DOHH2 (cell line): Measurements from ENCODE around the gene TBC1D2B.

Experiments used
- H3F3A ChIP-seq: fragments of 200-600 bp; sonication (generic), shearing (Covaris generic); 2 replicates; pipeline ENCODE4 v1.6.0; 2016; ENCODE audit warnings: antibody characterized with exemption, mild to moderate bottlenecking; ENCODE audit not compliant: control insufficient read depth, insufficient read depth
- H3K27ac ChIP-seq: fragments of 200-600 bp; sonication (generic); 2 replicates; pipeline ENCODE4 v1.5.1; 2014; ENCODE audit warnings: low read depth, mild to moderate bottlenecking, low read length, moderate library complexity
- H3K27me3 ChIP-seq: fragments of 200-600 bp; sonication (generic); 2 replicates; pipeline ENCODE4 v1.6.1; 2014; ENCODE audit warnings: mild to moderate bottlenecking, low read length, mixed read lengths; ENCODE audit not compliant: control insufficient read depth
- H3K36me3 ChIP-seq: fragments of 200-600 bp; sonication (generic); 2 replicates; pipeline ENCODE4 v1.6.1; 2014; ENCODE audit warnings: mild to moderate bottlenecking, low read length, moderate library complexity, mixed read lengths; ENCODE audit not compliant: control insufficient read depth
- H3K4me1 ChIP-seq: fragments of 200-600 bp; sonication (generic); 2 replicates; pipeline ENCODE4 v1.6.1; 2014; ENCODE audit warnings: mild to moderate bottlenecking, low read length, mixed read lengths; ENCODE audit not compliant: control insufficient read depth
- H3K4me2 ChIP-seq: fragments of 200-600 bp; sonication (generic); 2 replicates; pipeline ENCODE4 v1.6.0; 2014; ENCODE audit warnings: mild to moderate bottlenecking, low read length, moderate library complexity
- H3K4me3 ChIP-seq: fragments of 200-600 bp; sonication (generic); 2 replicates; pipeline ENCODE4 v1.5.1; 2014; ENCODE audit warnings: mild to moderate bottlenecking, low read length, mixed read lengths
- H3K79me2 ChIP-seq: fragments of 200-600 bp; sonication (generic); 2 replicates; pipeline ENCODE4 v1.6.1; 2014; ENCODE audit warnings: mild to moderate bottlenecking, low read length, mixed read lengths; ENCODE audit not compliant: control insufficient read depth
- H3K9me2 ChIP-seq: fragments of 200-600 bp; sonication (generic); replicated peaks from 2 replicates; pipeline ENCODE4 v1.6.1; 2014; ENCODE audit warnings: mild to moderate bottlenecking, low read length, mixed read lengths; ENCODE audit not compliant: control insufficient read depth
- H3K9me3 ChIP-seq: fragments of 200-600 bp; sonication (generic); 2 replicates; pipeline ENCODE4 v1.6.1; 2014; ENCODE audit warnings: antibody characterized with exemption, low read length, mixed read lengths; ENCODE audit not compliant: control insufficient read depth, insufficient read depth
- H4K20me1 ChIP-seq: fragments of 200-600 bp; sonication (generic); 2 replicates; pipeline ENCODE4 v1.6.0; 2014; ENCODE audit warnings: low read depth, mild to moderate bottlenecking, antibody characterized with exemption, low read length, moderate library complexity; ENCODE audit not compliant: control insufficient read depth, insufficient read depth
- EZH2phosphoT487 ChIP-seq: fragments of 200-600 bp; sonication (generic); IDR thresholded peaks from 2 replicates; pipeline ENCODE4 v1.6.1; 2017; ENCODE audit warnings: borderline replicate concordance, mild to moderate bottlenecking, antibody characterized with exemption, low read length, moderate library complexity, mixed read lengths
- TF ChIP-seq, protein P1 (sequence below): fragments of 200-600 bp; sonication (generic); IDR thresholded peaks from one replicate; pipeline ENCODE4 v1.5.1; 2014; ENCODE audit warnings: antibody characterized with exemption, mild to moderate bottlenecking, low read depth, low read length; ENCODE audit not compliant: poor library complexity, severe bottlenecking

The TBC1D2B gene

GRCh38 chr15:78107471-78107870 is 30.0 kb upstream of the TBC1D2B start:
- Histone ChIP-seq H4K20me1 (no peaks in the 10 kb centered on the region), H3K9me2 (no peaks in the 10 kb centered on the region), H3K9me3 (no peaks in the 10 kb centered on the region), H3K4me1 (no peaks in the 10 kb centered on the region), H3K27me3 (no peaks in the 10 kb centered on the region), H3K4me3 (no peak overlapping the region), H3K27ac (no peak overlapping the region), H3F3A (no peaks in the 10 kb centered on the region), H3K36me3 (no peaks in the 10 kb centered on the region), H3K79me2 (no peaks in the 10 kb centered on the region), H3K4me2 (no peak overlapping the region)
- TF ChIP-seq, protein P1, sequence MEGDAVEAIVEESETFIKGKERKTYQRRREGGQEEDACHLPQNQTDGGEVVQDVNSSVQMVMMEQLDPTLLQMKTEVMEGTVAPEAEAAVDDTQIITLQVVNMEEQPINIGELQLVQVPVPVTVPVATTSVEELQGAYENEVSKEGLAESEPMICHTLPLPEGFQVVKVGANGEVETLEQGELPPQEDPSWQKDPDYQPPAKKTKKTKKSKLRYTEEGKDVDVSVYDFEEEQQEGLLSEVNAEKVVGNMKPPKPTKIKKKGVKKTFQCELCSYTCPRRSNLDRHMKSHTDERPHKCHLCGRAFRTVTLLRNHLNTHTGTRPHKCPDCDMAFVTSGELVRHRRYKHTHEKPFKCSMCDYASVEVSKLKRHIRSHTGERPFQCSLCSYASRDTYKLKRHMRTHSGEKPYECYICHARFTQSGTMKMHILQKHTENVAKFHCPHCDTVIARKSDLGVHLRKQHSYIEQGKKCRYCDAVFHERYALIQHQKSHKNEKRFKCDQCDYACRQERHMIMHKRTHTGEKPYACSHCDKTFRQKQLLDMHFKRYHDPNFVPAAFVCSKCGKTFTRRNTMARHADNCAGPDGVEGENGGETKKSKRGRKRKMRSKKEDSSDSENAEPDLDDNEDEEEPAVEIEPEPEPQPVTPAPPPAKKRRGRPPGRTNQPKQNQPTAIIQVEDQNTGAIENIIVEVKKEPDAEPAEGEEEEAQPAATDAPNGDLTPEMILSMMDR = no peak
- no peak for TF ChIP-seq EZH2phosphoT487

- Histone ChIP-seq H3K4me2 (no peak overlapping the region), H3K36me3 (no peaks in the 10 kb centered on the region), H3K9me3 (no peaks in the 10 kb centered on the region), H3K4me3 (no peak overlapping the region), H3K4me1 (no peaks in the 10 kb centered on the region), H3K27ac (no peak overlapping the region), H4K20me1 (no peaks in the 10 kb centered on the region), H3F3A (no peaks in the 10 kb centered on the region), H3K79me2 (no peaks in the 10 kb centered on the region), H3K27me3 (no peaks in the 10 kb centered on the region), H3K9me2 (no peaks in the 10 kb centered on the region)
- TF ChIP-seq, protein P1 = no peak
- no peak for TF ChIP-seq EZH2phosphoT487
Measured at GRCh38 chr15:78105476-78106241, 28.1 kb upstream of the TBC1D2B start.

GRCh38 chr15:78104566-78105475 is 27.3 kb upstream of the TBC1D2B start:
- no peaks in the 10 kb centered on the region for H3K9me2 ChIP-seq
- H3K79me2 ChIP-seq = no peaks in the 10 kb centered on the region
- no peaks in the 10 kb centered on the region for H3F3A ChIP-seq
- H3K36me3 ChIP-seq = no peaks in the 10 kb centered on the region
- no peaks in the 10 kb centered on the region for H3K9me3 ChIP-seq
- no peaks in the 10 kb centered on the region for H3K4me1 ChIP-seq
- H4K20me1 ChIP-seq = no peaks in the 10 kb centered on the region
- no peak for TF ChIP-seq EZH2phosphoT487
- H3K4me3 ChIP-seq = no peak overlapping the region
- H3K27ac ChIP-seq = no peak overlapping the region
- no peaks in the 10 kb centered on the region for H3K27me3 ChIP-seq
- H3K4me2 ChIP-seq = no peak overlapping the region

DNA sequence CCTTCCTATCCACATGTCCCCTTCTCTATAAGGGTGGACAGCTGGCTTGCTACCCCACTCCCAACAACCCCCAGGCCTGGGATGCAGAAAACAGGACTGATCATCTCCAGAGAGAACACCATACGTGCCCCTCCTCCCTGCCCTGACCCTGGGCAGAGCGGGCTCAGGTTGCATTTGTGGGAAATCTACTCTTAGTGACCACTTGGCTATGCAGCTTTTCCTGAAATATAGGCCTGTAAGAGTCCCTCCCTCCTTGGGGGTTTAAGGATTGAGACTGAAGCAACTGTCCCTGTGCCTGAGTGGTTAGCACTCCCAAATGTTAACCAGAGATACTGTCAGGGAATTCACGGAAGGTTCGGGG is 26.6 kb upstream of the TBC1D2B start:
- H3K4me2 ChIP-seq = no peak overlapping the region
- H3K36me3 ChIP-seq = no peaks in the 10 kb centered on the region
- TF ChIP-seq, protein P1 = no peak
- TF ChIP-seq EZH2phosphoT487 = no peak
- no peaks in the 10 kb centered on the region for H4K20me1 ChIP-seq
- no peak overlapping the region for H3K4me3 ChIP-seq
- no peaks in the 10 kb centered on the region for H3F3A ChIP-seq
- H3K9me3 ChIP-seq = no peaks in the 10 kb centered on the region
- no peaks in the 10 kb centered on the region for H3K27me3 ChIP-seq
- H3K4me1 ChIP-seq = no peaks in the 10 kb centered on the region
- no peaks in the 10 kb centered on the region for H3K79me2 ChIP-seq
- no peak overlapping the region for H3K27ac ChIP-seq
- no peaks in the 10 kb centered on the region for H3K9me2 ChIP-seq
